H1 (cell line): Measurements from ENCODE around the gene MASP1. TPM values are rescaled to one million over a fixed set of nuclear protein-coding genes. Genes with fewer than 3 reads are reported as not detected.
A peak's percentile ranks its signal among the peaks of the same experiment; 100 is the strongest.

Source experiments
- CTCF ChIA-PET: fragments of 300-600 bp; sonication (Branson Sonifier 250); formaldehyde crosslinking; loops from one replicate; lab custom pipeline; 2021; ENCODE audit not compliant: partially characterized antibody; lab: Charles Lee
- POLR2A ChIA-PET: fragments of 300-600 bp; sonication (Branson Sonifier 250); formaldehyde crosslinking; loops from one replicate; lab custom pipeline; 2021; ENCODE audit warnings: inconsistent platforms; ENCODE audit not compliant: partially characterized antibody; lab: Charles Lee
- DNase-seq, 2 experiments: peaks; one replicate each; pipeline versions ENCODE4 v3.0.0 to v3.0.0-alpha.2; 2010 to 2022; ENCODE audit warnings: low spot score in 2 of 2, low read depth in 1 of 2, mixed read lengths in 1 of 2
- FAIRE-seq: peaks from 2 replicates; lab custom pipeline; 2011; peaks lifted over from hg19 to GRCh38; lab: Jason Lieb, UNC
- H2AFZ ChIP-seq: 2 replicates; pipeline ENCODE4 v1.8.1; 2012; ENCODE audit warnings: low read length, inconsistent platforms
- H2AK5ac ChIP-seq: 2 replicates; pipeline ENCODE4 v1.6.1; 2013; ENCODE audit warnings: low read depth, low read length
- H2BK120ac ChIP-seq: replicated peaks from 2 replicates; pipeline ENCODE3; 2013; ENCODE audit warnings: low read depth, low read length, inconsistent platforms
- H2BK12ac ChIP-seq: 2 replicates; pipeline ENCODE4 v1.6.1; 2013; ENCODE audit warnings: low read depth, low read length
- H2BK15ac ChIP-seq: 2 replicates; pipeline ENCODE4 v1.6.1; 2013; ENCODE audit warnings: low read length
- H2BK20ac ChIP-seq: 2 replicates; pipeline ENCODE4 v1.6.1; 2013; ENCODE audit warnings: low read length
- H2BK5ac ChIP-seq: 2 replicates; pipeline ENCODE4 v1.6.1; 2013; ENCODE audit warnings: low read depth, low read length
- H3K14ac ChIP-seq: 2 replicates; pipeline ENCODE4 v1.6.1; 2013; ENCODE audit warnings: inconsistent platforms; ENCODE audit not compliant: insufficient read length
- H3K18ac ChIP-seq: 2 replicates; pipeline ENCODE4 v1.6.1; 2013; ENCODE audit warnings: low read length; ENCODE audit errors: extremely low read depth
- H3K23ac ChIP-seq: 2 replicates; pipeline ENCODE4 v1.6.1; 2013; ENCODE audit warnings: inconsistent platforms; ENCODE audit not compliant: insufficient read length
- H3K23me2 ChIP-seq: 2 replicates; pipeline ENCODE4 v1.6.1; 2013; ENCODE audit warnings: low read depth, low read length
- H3K27ac ChIP-seq: 2 replicates; pipeline ENCODE4 v1.6.1; 2011; ENCODE audit warnings: low read depth, low read length, inconsistent platforms
- H3K27me3 ChIP-seq, 4 experiments: replicated peaks in 1 of 4; 1 replicate in 1 of 4; 2 replicates in 3 of 4; pipeline versions ENCODE4 v1.6.1 to v1.8.1; 2011 to 2013; ENCODE audit warnings: low read length in 3 of 4, mild to moderate bottlenecking in 3 of 4, inconsistent platforms in 2 of 4, mixed read lengths in 2 of 4, moderate library complexity in 1 of 4; ENCODE audit not compliant: control insufficient read depth in 3 of 4, insufficient read depth in 3 of 4; ENCODE audit errors: extremely low read depth in 1 of 4
- H3K36me3 ChIP-seq, 4 experiments: 2 replicates each; pipeline versions ENCODE4 v1.6.1 to v1.8.1; 2011 to 2013; ENCODE audit warnings: mild to moderate bottlenecking in 4 of 4, low read length in 3 of 4, moderate library complexity in 2 of 4, control low read depth in 1 of 4, inconsistent platforms in 1 of 4; ENCODE audit not compliant: insufficient read depth in 4 of 4, control insufficient read depth in 2 of 4
- H3K4ac ChIP-seq: replicated peaks from 2 replicates; pipeline ENCODE3; 2013; ENCODE audit warnings: low read length, low read depth, mixed read lengths, inconsistent platforms; ENCODE audit not compliant: insufficient read length
- H3K4me1 ChIP-seq, 4 experiments: replicated peaks in 1 of 4; 1 replicate in 1 of 4; 2 replicates in 3 of 4; pipeline versions ENCODE4 v1.6.1 to v1.8.1; 2011 to 2013; ENCODE audit warnings: low read length in 3 of 4, inconsistent platforms in 2 of 4, mixed read lengths in 1 of 4; ENCODE audit not compliant: insufficient read depth in 4 of 4, control insufficient read depth in 3 of 4
- H3K4me2 ChIP-seq, 2 experiments: 2 replicates each; pipeline versions ENCODE4 v1.6.1 to v1.8.1; 2011 to 2013; ENCODE audit warnings: low read depth in 2 of 2, low read length in 2 of 2, control low read depth in 1 of 2, inconsistent platforms in 1 of 2, mild to moderate bottlenecking in 1 of 2; ENCODE audit not compliant: insufficient read depth in 1 of 2
- H3K4me3 ChIP-seq, 4 experiments: fragments of 200-600, 300-600 bp in 1 of 4; sonication (generic), shearing (Covaris generic), sonication (Bioruptor Twin) in 1 of 4; 2 replicates each; pipeline versions ENCODE4 v1.5.1 to v1.8.1; 2011 to 2016; ENCODE audit warnings: low read length in 4 of 4, low read depth in 3 of 4, control low read depth in 2 of 4, inconsistent platforms in 2 of 4, mild to moderate bottlenecking in 2 of 4, mixed read lengths in 1 of 4, moderate library complexity in 1 of 4; ENCODE audit not compliant: insufficient read depth in 2 of 4; ENCODE audit errors: extremely low read depth in 1 of 4
- H3K56ac ChIP-seq: replicated peaks from 2 replicates; pipeline ENCODE3; 2013; ENCODE audit warnings: low read depth, mild to moderate bottlenecking, mixed read lengths, low read length, inconsistent platforms; ENCODE audit not compliant: insufficient read length
- H3K79me1 ChIP-seq: 2 replicates; pipeline ENCODE4 v1.6.1; 2013; ENCODE audit warnings: low read depth, low read length, control low read depth
- H3K79me2 ChIP-seq, 2 experiments: 2 replicates each; pipeline versions ENCODE4 v1.6.1 to v1.8.1; 2012 to 2013; ENCODE audit warnings: low read length in 2 of 2, mild to moderate bottlenecking in 2 of 2, inconsistent platforms in 1 of 2; ENCODE audit not compliant: insufficient read depth in 2 of 2, control insufficient read depth in 1 of 2
- H3K9ac ChIP-seq, 4 experiments: replicated peaks in 1 of 4; 1 replicate in 1 of 4; 2 replicates in 3 of 4; pipeline versions ENCODE4 v1.6.1 to v1.8.1; 2011 to 2013; ENCODE audit warnings: low read depth in 3 of 4, low read length in 3 of 4, control low read depth in 2 of 4, mild to moderate bottlenecking in 2 of 4, moderate library complexity in 2 of 4, inconsistent platforms in 1 of 4; ENCODE audit errors: extremely low read depth in 1 of 4
- H3K9me3 ChIP-seq, 2 experiments: 2 replicates each; pipeline versions ENCODE4 v1.6.1 to v1.8.1; 2012 to 2013; ENCODE audit warnings: mild to moderate bottlenecking in 2 of 2, moderate library complexity in 2 of 2, control low read depth in 1 of 2, inconsistent platforms in 1 of 2, low read depth in 1 of 2, low read length in 1 of 2, mixed read lengths in 1 of 2; ENCODE audit not compliant: insufficient read depth in 2 of 2
- H4K20me1 ChIP-seq, 2 experiments: replicated peaks in 1 of 2; 2 replicates each; pipeline versions ENCODE3 to v1.8.1; 2011 to 2013; ENCODE audit warnings: inconsistent platforms in 2 of 2, low read length in 2 of 2, mild to moderate bottlenecking in 1 of 2; ENCODE audit not compliant: insufficient read depth in 2 of 2, control insufficient read depth in 1 of 2
- H4K5ac ChIP-seq: 2 replicates; pipeline ENCODE4 v1.6.1; 2013; ENCODE audit warnings: low read length, low read depth, mixed read lengths, inconsistent platforms; ENCODE audit not compliant: insufficient read length
- H4K8ac ChIP-seq: 2 replicates; pipeline ENCODE4 v1.8.0; 2013; ENCODE audit warnings: mild to moderate bottlenecking, moderate library complexity, low read length, inconsistent platforms; ENCODE audit not compliant: insufficient read depth; ENCODE audit errors: extremely low read depth
- H4K91ac ChIP-seq: replicated peaks from 2 replicates; pipeline ENCODE3; 2013; ENCODE audit warnings: low read length, mixed read lengths, inconsistent platforms; ENCODE audit not compliant: insufficient read length
- BACH1 ChIP-seq: IDR thresholded peaks from 2 replicates; pipeline ENCODE4 v1.6.1; 2012; ENCODE audit warnings: low read length, improper control_type of control experiment
- BRCA1 ChIP-seq: IDR thresholded peaks from 2 replicates; pipeline ENCODE4 v1.6.1; 2012; ENCODE audit warnings: low read depth, low read length, improper control_type of control experiment
- CHD2 ChIP-seq: IDR thresholded peaks from 2 replicates; pipeline ENCODE4 v1.6.1; 2012; ENCODE audit warnings: low read length, improper control_type of control experiment
- HDAC6 ChIP-seq: IDR thresholded peaks from one replicate; pipeline ENCODE4 v1.7.1; 2012; ENCODE audit warnings: low read depth, mild to moderate bottlenecking, inconsistent platforms, low read length, moderate library complexity
- JUND ChIP-seq: IDR thresholded peaks from 2 replicates; pipeline ENCODE4 v1.6.1; 2011; ENCODE audit warnings: mild to moderate bottlenecking, improper control_type of control experiment, low read length
- RAD21 ChIP-seq, 2 experiments: IDR thresholded peaks in 1 of 2; conservative IDR thresholded peaks in 1 of 2; 2 replicates each; pipeline ENCODE4 v1.6.1; 2011; ENCODE audit warnings: low read depth in 2 of 2, low read length in 2 of 2, improper control_type of control experiment in 1 of 2, inconsistent platforms in 1 of 2, mild to moderate bottlenecking in 1 of 2, moderate library complexity in 1 of 2
- SP4 ChIP-seq: IDR thresholded peaks from 2 replicates; pipeline ENCODE4 v1.6.1; 2012; ENCODE audit warnings: low read length, inconsistent platforms
- TBP ChIP-seq: IDR thresholded peaks from 2 replicates; pipeline ENCODE4 v1.6.1; 2011; ENCODE audit warnings: low read depth, low read length, improper control_type of control experiment
- ZNF274 ChIP-seq: IDR thresholded peaks from 2 replicates; pipeline ENCODE4 v1.7.0; 2012; ENCODE audit warnings: low read length, borderline replicate concordance; ENCODE audit errors: extremely low read depth
- WGBS, 2 experiments: shearing (Covaris generic) in 1 of 2; methylation state at CpG; one replicate each; pipeline versions ENCODE4 v1.1.6 to v1.1.7; 2013 to 2015; ENCODE audit warnings: low lambda C conversion rate in 2 of 2, mixed read lengths in 2 of 2, inconsistent platforms in 1 of 2, low coverage in 1 of 2, missing lambda C conversion rate in 1 of 2; ENCODE audit not compliant: insufficient replicate concordance in 2 of 2, insufficient coverage in 1 of 2, insufficient read length in 1 of 2; ENCODE audit errors: extremely low coverage in 1 of 2, missing lambda C conversion rate in 1 of 2; 5-methylcytosine and 5-hydroxymethylcytosine counted together
- polyA plus RNA-seq, 7 experiments: library from polyadenylated mRNA; depleted of rRNA in 3 of 7; stranded (reverse) in 5 of 7; unstranded in 2 of 7; fragments of >200 nt in 5 of 7; fragments of 200-250 nt in 2 of 7; gene quantifications; 1 replicate in 5 of 7; 2 replicates in 1 of 7; 4 replicates in 1 of 7; pipeline versions ENCODE4 v1.2.1 to v1.2.3, GENCODE V29; 2011 to 2013; ENCODE audit warnings: missing spikeins in 2 of 7, mixed read lengths in 2 of 7
- total RNA-seq: library from RNA; stranded (reverse); fragmentation: NEBNext Ultra II Directional; extraction: Animal tissue kit (Norgen Biotek cat#: 25700); gene quantifications from 2 replicates; pipeline ENCODE4 v1.2.1, GENCODE V29; 2021
- TF ChIP-seq, protein P1 (sequence below), 3 experiments: IDR thresholded peaks; 1 replicate in 2 of 3; 2 replicates in 1 of 3; pipeline versions ENCODE4 v1.5.1 to v1.6.1; 2011; ENCODE audit warnings: low read length in 3 of 3, mild to moderate bottlenecking in 3 of 3, inconsistent platforms in 2 of 3, low read depth in 1 of 3, moderate library complexity in 1 of 3; ENCODE audit not compliant: insufficient read depth in 1 of 3; ENCODE audit errors: control extremely low read depth in 1 of 3
- TF ChIP-seq, protein P2 (sequence below): IDR thresholded peaks from 2 replicates; pipeline ENCODE4 v1.6.1; 2011; ENCODE audit warnings: low read depth, mild to moderate bottlenecking, low read length; ENCODE audit not compliant: insufficient read depth

MASP1 gene
- total and polyA plus RNA-seq, 2 of the 8 experiments (the other 6 are each of a cell fraction or from before 2014, with no cell fraction given): 2.7 to 3.5 TPM

DNA sequence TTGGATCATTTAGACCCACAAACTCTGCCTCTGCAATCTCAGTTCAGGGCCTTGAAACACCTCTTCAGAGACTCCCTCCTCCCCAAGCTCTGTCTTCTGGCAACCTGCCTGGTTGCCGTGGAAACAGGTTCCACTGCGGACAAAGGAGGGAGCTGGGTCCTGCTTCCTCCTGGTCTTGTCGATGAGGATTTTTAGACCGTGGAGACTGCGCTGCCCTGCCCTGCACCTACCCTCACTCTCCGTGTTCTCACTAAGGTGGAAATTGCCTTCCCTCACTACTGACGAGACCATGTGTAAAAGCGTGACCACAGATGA lies 94.2 kb downstream of the MASP1 start, which contains the start of gene RTP1:
Gene RTP1, plus strand, starts transcription at position 152 of the 315 bp plus-strand sequence. Its CDS starts 30 bp downstream, at position 182.
- Histone ChIP-seq H3K4me3 (no peak within 1 kb of the TSS), H2BK15ac (peak within 1 kb of the TSS; percentile 21; the same call in 1 of the 2 replicates), H3K4me2 (no peak within 1 kb of the TSS), H3K23ac (no peak within 1 kb of the TSS), H2BK12ac (peak within 1 kb of the TSS; percentile 10; the same call in 1 of the 2 replicates), H4K20me1 (no peaks in the 10 kb centered on the region), H3K79me1 (no peaks in the 10 kb centered on the region), H3K4ac (no peak within 1 kb of the TSS), H2BK120ac (no peak within 1 kb of the TSS), H3K36me3 (no peaks in the 10 kb centered on the region), H3K4me1 (peaks cover 0 to 5% (median 1%) of the 10 kb centered on the region in 4 experiments; a peak in 2 of 7 replicates), H2BK20ac (no peak within 1 kb of the TSS; the same call in 1 of the 2 replicates), H3K9ac (no peak within 1 kb of the TSS), H3K23me2 (no peaks in the 10 kb centered on the region), H3K14ac (no peak within 1 kb of the TSS), H3K27me3 (no peaks in the 10 kb centered on the region), H4K8ac (peak within 1 kb of the TSS; percentile 20; the same call in 1 of the 2 replicates), H2AFZ (0 out of 2 replicates have a peak within 1 kb of the TSS, but pooled peaks have one; percentile 8), H3K56ac (no peak within 1 kb of the TSS), H4K5ac (no peak within 1 kb of the TSS), H3K79me2 (no peaks in the 10 kb centered on the region), H3K27ac (no peak within 1 kb of the TSS), H3K9me3 (no peaks in the 10 kb centered on the region), H4K91ac (no peak within 1 kb of the TSS), H2BK5ac (no peak within 1 kb of the TSS), H2AK5ac (no peak within 1 kb of the TSS), H3K18ac (no peak within 1 kb of the TSS)
- WGBS, 2 experiments: 82% methylated on average over 8 of the region's 8 CpGs; no CpG with 5 or more reads in 1 of the 2 experiments
- FAIRE-seq (no peak), DNase-seq (no peak)
- ChIA-PET CTCF (interaction anchor here (0.5 to 2.3 kb wide), 4 partner anchors 14 to 482 kb away, joined by 3 to 13 read pairs (median 4); no protein-coding TSS in a partner anchor), POLR2A (interaction anchor here (0.6 to 1.1 kb wide), 3 partner anchors 10 to 11 kb away, joined by 3 read pairs; no protein-coding TSS in a partner anchor)
- TF ChIP-seq, protein P1, sequence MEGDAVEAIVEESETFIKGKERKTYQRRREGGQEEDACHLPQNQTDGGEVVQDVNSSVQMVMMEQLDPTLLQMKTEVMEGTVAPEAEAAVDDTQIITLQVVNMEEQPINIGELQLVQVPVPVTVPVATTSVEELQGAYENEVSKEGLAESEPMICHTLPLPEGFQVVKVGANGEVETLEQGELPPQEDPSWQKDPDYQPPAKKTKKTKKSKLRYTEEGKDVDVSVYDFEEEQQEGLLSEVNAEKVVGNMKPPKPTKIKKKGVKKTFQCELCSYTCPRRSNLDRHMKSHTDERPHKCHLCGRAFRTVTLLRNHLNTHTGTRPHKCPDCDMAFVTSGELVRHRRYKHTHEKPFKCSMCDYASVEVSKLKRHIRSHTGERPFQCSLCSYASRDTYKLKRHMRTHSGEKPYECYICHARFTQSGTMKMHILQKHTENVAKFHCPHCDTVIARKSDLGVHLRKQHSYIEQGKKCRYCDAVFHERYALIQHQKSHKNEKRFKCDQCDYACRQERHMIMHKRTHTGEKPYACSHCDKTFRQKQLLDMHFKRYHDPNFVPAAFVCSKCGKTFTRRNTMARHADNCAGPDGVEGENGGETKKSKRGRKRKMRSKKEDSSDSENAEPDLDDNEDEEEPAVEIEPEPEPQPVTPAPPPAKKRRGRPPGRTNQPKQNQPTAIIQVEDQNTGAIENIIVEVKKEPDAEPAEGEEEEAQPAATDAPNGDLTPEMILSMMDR (IDR thresholded peaks at IDR 0.05; ENCODE audit: control extremely low read depth in 1 of 3, insufficient read depth in 1 of 3, low read depth in 1 of 3, low read length in 3 of 3): no peak
- no peak for TF ChIP-seq RAD21 (IDR thresholded peaks at IDR 0.05 in 1 of 2, conservative IDR thresholded peaks at IDR 0.05 in 1 of 2; ENCODE audit: low read depth in 2 of 2, low read length in 2 of 2)
- TF ChIP-seq CHD2: no peak
- TF ChIP-seq, protein P2, sequence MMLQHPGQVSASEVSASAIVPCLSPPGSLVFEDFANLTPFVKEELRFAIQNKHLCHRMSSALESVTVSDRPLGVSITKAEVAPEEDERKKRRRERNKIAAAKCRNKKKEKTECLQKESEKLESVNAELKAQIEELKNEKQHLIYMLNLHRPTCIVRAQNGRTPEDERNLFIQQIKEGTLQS: no peak
- no peak for TF ChIP-seq BACH1
- TF ChIP-seq SP4: no peak
- TF ChIP-seq JUND: no peak
- no peak for TF ChIP-seq BRCA1
- no peak for TF ChIP-seq TBP
- TF ChIP-seq HDAC6: no peak
- no peak for TF ChIP-seq ZNF274
